Rectal smooth muscle tissue (tissue), 1 donor: Measurements from ENCODE around the gene PRICKLE1.

Experiments
- H3K27ac ChIP-seq: one replicate; pipeline ENCODE4 v1.7.0; 2013; ENCODE audit warnings: low read depth, low read length, inconsistent platforms
- H3K27me3 ChIP-seq: one replicate; pipeline ENCODE4 v1.7.0; 2013; ENCODE audit warnings: low read length; ENCODE audit not compliant: control insufficient read depth, insufficient read depth
- H3K36me3 ChIP-seq: one replicate; pipeline ENCODE4 v1.7.0; 2013; ENCODE audit warnings: low read length; ENCODE audit not compliant: control insufficient read depth, insufficient read depth
- H3K4me1 ChIP-seq: one replicate; pipeline ENCODE4 v1.7.0; 2013; ENCODE audit warnings: low read length; ENCODE audit not compliant: control insufficient read depth, insufficient read depth
- H3K4me3 ChIP-seq: one replicate; pipeline ENCODE4 v1.7.0; 2013; ENCODE audit warnings: low read length
- H3K9ac ChIP-seq: one replicate; pipeline ENCODE4 v1.7.0; 2013; ENCODE audit warnings: low read length

The PRICKLE1 gene

GRCh38 chr12:42450248-42450647, 139.3 kb downstream of the PRICKLE1 start:
- H3K4me1 ChIP-seq, result no peaks in the 10 kb centered on the region

GRCh38 chr12:42448841-42449240, 140.7 kb downstream of the PRICKLE1 start:
- peaks cover 3% of the 10 kb centered on the region for H3K36me3 ChIP-seq
- H3K9ac ChIP-seq, result no peak overlapping the region

More at GRCh38 chr12:42450248-42450647, 139.3 kb downstream of the PRICKLE1 start:
- Histone ChIP-seq H3K27ac (no peak overlapping the region), H3K27me3 (no peaks in the 10 kb centered on the region), H3K9ac (no peak overlapping the region), H3K36me3 (peaks cover 3% of the 10 kb centered on the region), H3K4me3 (no peak overlapping the region)

GRCh38 chr12:42447371-42447786, 142.2 kb downstream of the PRICKLE1 start:
- no peaks in the 10 kb centered on the region for H3K27me3 ChIP-seq
- no peaks in the 10 kb centered on the region for H3K4me1 ChIP-seq
- H3K9ac ChIP-seq, result no peak overlapping the region
- H3K4me3 ChIP-seq, result no peak overlapping the region
- H3K36me3 ChIP-seq, result peaks cover 10% of the 10 kb centered on the region
- no peak overlapping the region for H3K27ac ChIP-seq

More at GRCh38 chr12:42448841-42449240, 140.7 kb downstream of the PRICKLE1 start:
- H3K4me1 ChIP-seq, result no peaks in the 10 kb centered on the region
- no peak overlapping the region for H3K4me3 ChIP-seq
- H3K27ac ChIP-seq, result no peak overlapping the region
- H3K27me3 ChIP-seq, result no peaks in the 10 kb centered on the region

GRCh38 chr12:42446761-42447160, 142.8 kb downstream of the PRICKLE1 start:
- H3K36me3 ChIP-seq, result peaks cover 10% of the 10 kb centered on the region
- no peaks in the 10 kb centered on the region for H3K27me3 ChIP-seq
- H3K9ac ChIP-seq, result no peak overlapping the region
- H3K4me3 ChIP-seq, result no peak overlapping the region
- no peaks in the 10 kb centered on the region for H3K4me1 ChIP-seq
- H3K27ac ChIP-seq, result no peak overlapping the region

- Histone ChIP-seq H3K4me3 (no peak overlapping the region), H3K9ac (no peak overlapping the region), H3K4me1 (no peaks in the 10 kb centered on the region), H3K36me3 (peaks cover 10% of the 10 kb centered on the region), H3K27me3 (no peaks in the 10 kb centered on the region), H3K27ac (no peak overlapping the region)
Measured at GRCh38 chr12:42445891-42446290, 143.7 kb downstream of the PRICKLE1 start.

GRCh38 chr12:42444192-42444943, 145.2 kb downstream of the PRICKLE1 start:
- Histone ChIP-seq H3K36me3 (peaks cover 10% of the 10 kb centered on the region), H3K4me3 (no peak overlapping the region), H3K27me3 (no peaks in the 10 kb centered on the region), H3K27ac (no peak overlapping the region), H3K4me1 (no peaks in the 10 kb centered on the region), H3K9ac (no peak overlapping the region)

- no peak overlapping the region for H3K9ac ChIP-seq
- H3K36me3 ChIP-seq, result peaks cover 10% of the 10 kb centered on the region
- no peak overlapping the region for H3K27ac ChIP-seq
- H3K27me3 ChIP-seq, result no peaks in the 10 kb centered on the region
- no peaks in the 10 kb centered on the region for H3K4me1 ChIP-seq
- H3K4me3 ChIP-seq, result no peak overlapping the region
Measured at GRCh38 chr12:42442888-42443287, 146.7 kb downstream of the PRICKLE1 start.

GRCh38 chr12:42442311-42442759, 147.2 kb downstream of the PRICKLE1 start:
- Histone ChIP-seq H3K27me3 (no peaks in the 10 kb centered on the region), H3K27ac (no peak overlapping the region), H3K9ac (no peak overlapping the region), H3K36me3 (peaks cover 10% of the 10 kb centered on the region), H3K4me3 (no peak overlapping the region), H3K4me1 (no peaks in the 10 kb centered on the region)

- H3K27me3 ChIP-seq, result no peaks in the 10 kb centered on the region
- no peak overlapping the region for H3K4me3 ChIP-seq
- H3K36me3 ChIP-seq, result peaks cover 7% of the 10 kb centered on the region
- H3K4me1 ChIP-seq, result no peaks in the 10 kb centered on the region
- H3K9ac ChIP-seq, result no peak overlapping the region
- H3K27ac ChIP-seq, result no peak overlapping the region
Measured at GRCh38 chr12:42440608-42441007, 148.9 kb downstream of the PRICKLE1 start.

- H3K36me3 ChIP-seq, result no peaks in the 10 kb centered on the region
- H3K27ac ChIP-seq, result no peak overlapping the region
- no peaks in the 10 kb centered on the region for H3K27me3 ChIP-seq
- no peak overlapping the region for H3K4me3 ChIP-seq
- no peak overlapping the region for H3K9ac ChIP-seq
- H3K4me1 ChIP-seq, result no peaks in the 10 kb centered on the region
Measured at GRCh38 chr12:42432517-42433140, 156.9 kb downstream of the PRICKLE1 start.

- Histone ChIP-seq H3K4me3 (no peak overlapping the region), H3K4me1 (no peaks in the 10 kb centered on the region), H3K36me3 (no peaks in the 10 kb centered on the region), H3K27me3 (no peaks in the 10 kb centered on the region), H3K27ac (no peak overlapping the region), H3K9ac (no peak overlapping the region)
Measured at GRCh38 chr12:42428850-42429249, 160.7 kb downstream of the PRICKLE1 start.

GRCh38 chr12:42426746-42427145, 162.8 kb downstream of the PRICKLE1 start:
- H3K36me3 ChIP-seq, result no peaks in the 10 kb centered on the region

GRCh38 chr12:42422785-42423184, 166.8 kb downstream of the PRICKLE1 start:
- Histone ChIP-seq H3K4me3 (no peak overlapping the region), H3K27me3 (no peaks in the 10 kb centered on the region), H3K9ac (no peak overlapping the region), H3K36me3 (no peaks in the 10 kb centered on the region), H3K4me1 (no peaks in the 10 kb centered on the region), H3K27ac (no peak overlapping the region)

More at GRCh38 chr12:42426746-42427145, 162.8 kb downstream of the PRICKLE1 start:
- Histone ChIP-seq H3K27me3 (no peaks in the 10 kb centered on the region), H3K9ac (no peak overlapping the region), H3K4me1 (no peaks in the 10 kb centered on the region), H3K27ac (no peak overlapping the region), H3K4me3 (no peak overlapping the region)
